HepG2 (cell line): ENCODE measurements around the gene KRTAP5-11. TPM values are rescaled to one million over a fixed set of nuclear protein-coding genes. Genes with fewer than 3 reads are reported as not detected.

Experiments
- ATAC-seq: fragments of 200-7000 bp; cut with Tn5 transposase; 3 replicates; pipeline ENCODE4 v1.9.1; 2020; ENCODE audit warnings: mild to moderate bottlenecking, moderate library complexity
- BruUV-seq: library from RNA; stranded (reverse); fragments of 400-500 nt; replicated peaks from 2 replicates; lab custom pipeline; 2021; lab: Mats Ljungman, UMichigan
- CTCF ChIA-PET: fragments of 300-600 bp; formaldehyde crosslinking; extraction: SDS; loops from one replicate; lab custom pipeline; 2021; ENCODE audit warnings: low total read pairs, inconsistent platforms, low intra/inter-chr PET ratio; lab: Yijun Ruan, JAX
- POLR2A ChIA-PET: fragments of 350-600 bp; sonication (Branson Sonifier 250); formaldehyde crosslinking; loops from one replicate; lab custom pipeline; 2020; ENCODE audit warnings: antibody characterized with exemption, inconsistent platforms; lab: Yijun Ruan, JAX
- DNase-seq: peaks from one replicate; pipeline ENCODE4 v3.0.0-alpha.2; 2015; ENCODE audit warnings: low spot score
- FAIRE-seq: peaks from 3 replicates; lab custom pipeline; 2011; peaks lifted over from hg19 to GRCh38; lab: Jason Lieb, UNC
- H2AFZ ChIP-seq: one replicate; pipeline ENCODE4 v1.6.1; 2011; ENCODE audit warnings: low read length, inconsistent platforms
- H3K27ac ChIP-seq: fragments of 300-600 bp; 3 replicates; pipeline ENCODE4 v1.8.0; 2011; ENCODE audit warnings: mixed run types, mild to moderate bottlenecking, mixed read lengths, low read length, inconsistent platforms; ENCODE audit not compliant: insufficient read depth; ENCODE audit errors: extremely low read length
- H3K27me3 ChIP-seq, 2 experiments: fragments of 200-600 bp in 1 of 2; 2 replicates in 1 of 2; 3 replicates in 1 of 2; pipeline versions ENCODE4 v1.6.0 to v1.8.0; 2011; ENCODE audit warnings: low read length in 2 of 2, mild to moderate bottlenecking in 2 of 2, moderate library complexity in 2 of 2, inconsistent platforms in 1 of 2; ENCODE audit not compliant: insufficient read depth in 2 of 2, control insufficient read depth in 1 of 2
- H3K36me3 ChIP-seq, 2 experiments: fragments of 200-600 bp in 1 of 2; replicated peaks in 1 of 2; 2 replicates in 1 of 2; 3 replicates in 1 of 2; pipeline versions ENCODE4 v1.5.1 to v1.8.0; 2011; ENCODE audit warnings: low read length in 2 of 2, inconsistent platforms in 1 of 2; ENCODE audit not compliant: insufficient read depth in 2 of 2, control insufficient read depth in 1 of 2
- H3K4me1 ChIP-seq: 2 replicates; pipeline ENCODE4 v1.5.1; 2012; ENCODE audit warnings: low read length, inconsistent platforms; ENCODE audit not compliant: insufficient read depth
- H3K4me2 ChIP-seq: 2 replicates; pipeline ENCODE4 v1.6.0; 2011; ENCODE audit warnings: low read depth, low read length, inconsistent platforms
- H3K4me3 ChIP-seq, 3 experiments: fragments of 200-600 bp in 1 of 3; sonication (generic), shearing (Covaris generic) in 1 of 3; replicated peaks in 1 of 3; 2 replicates each; pipeline ENCODE4 v1.5.1; 2011 to 2016; ENCODE audit warnings: low read length in 3 of 3, inconsistent platforms in 2 of 3, low read depth in 2 of 3, mild to moderate bottlenecking in 2 of 3, control low read depth in 1 of 3, mixed read lengths in 1 of 3; ENCODE audit not compliant: insufficient read depth in 1 of 3
- H3K79me2 ChIP-seq: one replicate; pipeline ENCODE4 v1.6.1; 2011; ENCODE audit warnings: low read length, inconsistent platforms; ENCODE audit not compliant: insufficient read depth
- H3K9ac ChIP-seq: 2 replicates; pipeline ENCODE4 v1.6.0; 2011; ENCODE audit warnings: mild to moderate bottlenecking, low read depth, low read length, inconsistent platforms; ENCODE audit not compliant: insufficient read depth
- H3K9me3 ChIP-seq: 2 replicates; pipeline ENCODE4 v1.5.1; 2012; ENCODE audit warnings: mild to moderate bottlenecking, low read length
- H4K20me1 ChIP-seq: 2 replicates; pipeline ENCODE4 v1.6.0; 2011; ENCODE audit warnings: inconsistent platforms, mild to moderate bottlenecking, low read length, moderate library complexity; ENCODE audit not compliant: insufficient read depth
- BORCS8-MEF2B ChIP-seq: sonication (generic); formaldehyde crosslinking; IDR thresholded peaks from 2 replicates; pipeline ENCODE4 v1.8.0; 2022; ENCODE audit warnings: mild to moderate bottlenecking, missing genetic modification reagents
- FOXA3 ChIP-seq: IDR thresholded peaks from 2 replicates; pipeline ENCODE4 v1.6.1; 2016; ENCODE audit warnings: missing genetic modification reagents, missing compliant biosample characterization
- FOXK1 ChIP-seq: sonication (generic); formaldehyde crosslinking; IDR thresholded peaks from 2 replicates; pipeline ENCODE4 v1.4.0; 2020; ENCODE audit warnings: low read depth, missing genetic modification reagents, borderline replicate concordance
- MBNL3 ChIP-seq: fragments of 250-450 bp; sonication (Bioruptor Pico); conservative IDR thresholded peaks from 2 replicates; pipeline ENCODE4 v1.8.0; 2022; ENCODE audit warnings: mild to moderate bottlenecking, inconsistent platforms
- PLSCR1 ChIP-seq: sonication (generic); formaldehyde crosslinking; IDR thresholded peaks from 2 replicates; pipeline ENCODE4 v1.5.0; 2020; ENCODE audit warnings: missing genetic modification reagents, mild to moderate bottlenecking, borderline replicate concordance
- PTBP1 ChIP-seq: fragments of 200-400 bp; formaldehyde crosslinking; IDR thresholded peaks from 2 replicates; pipeline ENCODE4 v1.6.1; 2018; ENCODE audit warnings: low read length, low read depth; ENCODE audit not compliant: poor library complexity, severe bottlenecking
- SKI ChIP-seq: fragments of 450-650 bp; IDR thresholded peaks from one replicate; pipeline ENCODE4 v1.6.1; 2018; ENCODE audit warnings: mild to moderate bottlenecking; ENCODE audit not compliant: partially characterized antibody
- SMAD9 ChIP-seq: sonication (generic); formaldehyde crosslinking; IDR thresholded peaks from 2 replicates; pipeline ENCODE4 v1.5.1; 2020; ENCODE audit warnings: mild to moderate bottlenecking, missing genetic modification reagents
- TOPORS ChIP-seq: sonication (generic); formaldehyde crosslinking; IDR thresholded peaks from 2 replicates; pipeline ENCODE4 v1.8.0; 2023; ENCODE audit warnings: mild to moderate bottlenecking, missing genetic modification reagents
- ZBTB14 ChIP-seq: sonication (generic); formaldehyde crosslinking; IDR thresholded peaks from 2 replicates; pipeline ENCODE4 v1.4.0; 2020; ENCODE audit warnings: missing genetic modification reagents
- ZBTB25 ChIP-seq: IDR thresholded peaks from 2 replicates; pipeline ENCODE4 v1.6.1; 2018; ENCODE audit warnings: missing genetic modification reagents
- ZFP37 ChIP-seq: sonication (generic); formaldehyde crosslinking; IDR thresholded peaks from 2 replicates; pipeline ENCODE4 v1.4.0; 2020; ENCODE audit warnings: missing genetic modification reagents, borderline replicate concordance
- ZNF484 ChIP-seq: sonication (generic); formaldehyde crosslinking; IDR thresholded peaks from 2 replicates; pipeline ENCODE4 v1.5.1; 2020; ENCODE audit warnings: mild to moderate bottlenecking, low read depth, missing genetic modification reagents, borderline replicate concordance
- ZNF816 ChIP-seq: sonication (generic); formaldehyde crosslinking; IDR thresholded peaks from 2 replicates; pipeline ENCODE4 v1.8.0; 2022; ENCODE audit warnings: missing genetic modification reagents, mild to moderate bottlenecking, borderline replicate concordance
- WGBS: methylation state at CpG from one replicate; pipeline ENCODE4 v1.1.6; 2017; ENCODE audit warnings: low lambda C conversion rate; 5-methylcytosine and 5-hydroxymethylcytosine counted together
- in situ Hi-C: cut with HindIII; loops from 2 replicates; pipeline ENCODE4 v1.10.0; 2017; ENCODE audit warnings: low pct_unique_long_range_greater_than_20kb; ENCODE audit not compliant: extremely low pct_ligation_motif_present
- intact Hi-C: fragments of 100-400 bp; cut with micrococcal nuclease; formaldehyde crosslinking; loops from one replicate; pipeline ENCODE4 v1.10.0; 2022; ENCODE audit not compliant: unreplicated experiment
- polyA plus RNA-seq, 8 experiments: library from polyadenylated mRNA; depleted of rRNA in 3 of 8; stranded (reverse) in 7 of 8; unstranded in 1 of 8; fragments of >200 nt; fragmentation: Illumina TruSeq in 4 of 8; extraction: Trizol in 4 of 8; gene quantifications; 2 replicates each; pipeline versions ENCODE4 v1.2.1 to v1.2.3, GENCODE V29; 2011 to 2016; ENCODE audit warnings: low read depth in 4 of 8, missing spikeins in 1 of 8, mixed read lengths in 1 of 8; ENCODE audit not compliant: insufficient read depth in 1 of 8
- total RNA-seq, 5 experiments: library from RNA; depleted of rRNA; stranded (reverse); fragments of >200 nt; fragmentation: Illumina TruSeq; extraction: Trizol; gene quantifications; 2 replicates each; pipeline ENCODE4 v1.2.3, GENCODE V29; 2016; ENCODE audit warnings: low read depth in 1 of 5
- TF ChIP-seq, protein P1 (sequence below): sonication (generic); IDR thresholded peaks from 2 replicates; pipeline ENCODE4 v1.6.1; 2016; ENCODE audit warnings: low read depth, borderline replicate concordance
- TF ChIP-seq, protein P2 (sequence below): sonication (generic); formaldehyde crosslinking; IDR thresholded peaks from 2 replicates; pipeline ENCODE4 v1.5.1; 2020; ENCODE audit warnings: mild to moderate bottlenecking, missing genetic modification reagents, borderline replicate concordance

Gene KRTAP5-11
- total and polyA plus RNA-seq, 2 of the 13 experiments (the other 11 are each of a cell fraction or from before 2014, with no cell fraction given), result not detected

- no peak for TF ChIP-seq ZFP37 (CRISPR knock-in tag)
Observed at GRCh38 chr11:71574418-71574817, 8.3 kb downstream of the KRTAP5-11 start (continued).

- 40% methylated on average over 9 of the region's 11 CpGs for WGBS
- BruUV-seq, result no TSS peak
- Histone ChIP-seq H3K9me3 (no peaks in the 10 kb centered on the region), H3K79me2 (no peaks in the 10 kb centered on the region), H4K20me1 (no peaks in the 10 kb centered on the region), H3K4me1 (peaks cover 27% of the 10 kb centered on the region), H3K9ac (no peak overlapping the region), H3K27ac (no peak overlapping the region), H3K4me3 (no peak overlapping the region), H3K36me3 (no peaks in the 10 kb centered on the region), H3K4me2 (no peak overlapping the region), H3K27me3 (peaks cover 9 to 51% of the 10 kb centered on the region in 2 experiments), H2AFZ (no peak overlapping the region)
- FAIRE-seq (no peak), ATAC-seq (no peak), DNase-seq (no peak)
- ChIA-PET POLR2A (no interaction called here), CTCF (no interaction called here)
- in situ Hi-C loops (no loop called here), intact Hi-C loops (no loop called here)
- TF ChIP-seq SKI, result no peak
- no peak for TF ChIP-seq PTBP1
- TF ChIP-seq, protein P1, sequence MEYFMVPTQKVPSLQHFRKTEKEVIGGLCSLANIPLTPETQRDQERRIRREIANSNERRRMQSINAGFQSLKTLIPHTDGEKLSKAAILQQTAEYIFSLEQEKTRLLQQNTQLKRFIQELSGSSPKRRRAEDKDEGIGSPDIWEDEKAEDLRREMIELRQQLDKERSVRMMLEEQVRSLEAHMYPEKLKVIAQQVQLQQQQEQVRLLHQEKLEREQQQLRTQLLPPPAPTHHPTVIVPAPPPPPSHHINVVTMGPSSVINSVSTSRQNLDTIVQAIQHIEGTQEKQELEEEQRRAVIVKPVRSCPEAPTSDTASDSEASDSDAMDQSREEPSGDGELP, result no peak
- TF ChIP-seq, protein P2, sequence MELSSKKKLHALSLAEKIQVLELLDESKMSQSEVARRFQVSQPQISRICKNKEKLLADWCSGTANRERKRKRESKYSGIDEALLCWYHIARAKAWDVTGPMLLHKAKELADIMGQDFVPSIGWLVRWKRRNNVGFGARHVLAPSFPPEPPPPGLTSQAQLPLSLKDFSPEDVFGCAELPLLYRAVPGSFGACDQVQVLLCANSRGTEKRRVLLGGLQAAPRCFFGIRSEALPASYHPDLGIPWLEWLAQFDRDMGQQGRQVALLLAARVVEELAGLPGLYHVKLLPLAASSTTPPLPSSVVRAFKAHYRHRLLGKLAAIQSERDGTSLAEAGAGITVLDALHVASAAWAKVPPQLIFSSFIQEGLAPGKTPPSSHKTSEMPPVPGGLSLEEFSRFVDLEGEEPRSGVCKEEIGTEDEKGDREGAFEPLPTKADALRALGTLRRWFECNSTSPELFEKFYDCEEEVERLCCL (CRISPR knock-in tag), result no peak
- TF ChIP-seq TOPORS (CRISPR knock-in tag), result no peak
- no peak for TF ChIP-seq FOXA3 (CRISPR knock-in tag)
- no peak for TF ChIP-seq ZNF816 (CRISPR knock-in tag)
- TF ChIP-seq FOXK1 (CRISPR knock-in tag), result no peak
- no peak for TF ChIP-seq PLSCR1
- no peak for TF ChIP-seq ZNF484 (CRISPR knock-in tag)
- TF ChIP-seq MBNL3 (CRISPR knock-in tag), result no peak
- no peak for TF ChIP-seq SMAD9 (CRISPR knock-in tag)
- no peak for TF ChIP-seq ZBTB25
- TF ChIP-seq BORCS8-MEF2B, result no peak
- no peak for TF ChIP-seq ZBTB14 (CRISPR knock-in tag)
Observed at GRCh38 chr11:71572811-71573210, 9.9 kb downstream of the KRTAP5-11 start.
